NT2/D1 (cell line): ENCODE results near the gene POLR2J.

Experiments
- DNase-seq: peaks from one replicate; pipeline ENCODE4 v3.0.0-alpha.2; 2011; ENCODE audit warnings: low read depth, low spot score
- H3K27me3 ChIP-seq: 2 replicates; pipeline ENCODE4 v1.6.0; 2011; ENCODE audit warnings: mild to moderate bottlenecking; ENCODE audit not compliant: insufficient read length, insufficient read depth
- H3K36me3 ChIP-seq: 2 replicates; pipeline ENCODE4 v1.6.1; 2011; ENCODE audit warnings: mild to moderate bottlenecking, low read length, mixed read lengths; ENCODE audit not compliant: insufficient read depth, insufficient read length
- H3K4me1 ChIP-seq: 2 replicates; pipeline ENCODE4 v1.5.1; 2011; ENCODE audit not compliant: insufficient read depth, insufficient read length
- H3K4me3 ChIP-seq: 2 replicates; pipeline ENCODE4 v1.5.1; 2011; ENCODE audit warnings: low read depth; ENCODE audit not compliant: insufficient read length
- H3K9ac ChIP-seq: 2 replicates; pipeline ENCODE4 v1.6.0; 2011; ENCODE audit warnings: low read depth; ENCODE audit not compliant: insufficient read length
- H3K9me3 ChIP-seq: 2 replicates; pipeline ENCODE4 v1.5.1; 2011; ENCODE audit warnings: mild to moderate bottlenecking, low read length; ENCODE audit not compliant: insufficient read depth
- SUZ12 ChIP-seq: IDR thresholded peaks from 2 replicates; pipeline ENCODE4 v1.6.1; 2011; ENCODE audit not compliant: insufficient read length, insufficient read depth; ENCODE audit errors: extremely low read depth
- YY1 ChIP-seq: IDR thresholded peaks from 2 replicates; pipeline ENCODE4 v1.6.1; 2011; ENCODE audit not compliant: insufficient read length, insufficient read depth
- ZNF274 ChIP-seq: IDR thresholded peaks from 2 replicates; pipeline ENCODE4 v1.6.1; 2011; ENCODE audit warnings: mild to moderate bottlenecking, low read depth, low read length

Gene POLR2J

DNA sequence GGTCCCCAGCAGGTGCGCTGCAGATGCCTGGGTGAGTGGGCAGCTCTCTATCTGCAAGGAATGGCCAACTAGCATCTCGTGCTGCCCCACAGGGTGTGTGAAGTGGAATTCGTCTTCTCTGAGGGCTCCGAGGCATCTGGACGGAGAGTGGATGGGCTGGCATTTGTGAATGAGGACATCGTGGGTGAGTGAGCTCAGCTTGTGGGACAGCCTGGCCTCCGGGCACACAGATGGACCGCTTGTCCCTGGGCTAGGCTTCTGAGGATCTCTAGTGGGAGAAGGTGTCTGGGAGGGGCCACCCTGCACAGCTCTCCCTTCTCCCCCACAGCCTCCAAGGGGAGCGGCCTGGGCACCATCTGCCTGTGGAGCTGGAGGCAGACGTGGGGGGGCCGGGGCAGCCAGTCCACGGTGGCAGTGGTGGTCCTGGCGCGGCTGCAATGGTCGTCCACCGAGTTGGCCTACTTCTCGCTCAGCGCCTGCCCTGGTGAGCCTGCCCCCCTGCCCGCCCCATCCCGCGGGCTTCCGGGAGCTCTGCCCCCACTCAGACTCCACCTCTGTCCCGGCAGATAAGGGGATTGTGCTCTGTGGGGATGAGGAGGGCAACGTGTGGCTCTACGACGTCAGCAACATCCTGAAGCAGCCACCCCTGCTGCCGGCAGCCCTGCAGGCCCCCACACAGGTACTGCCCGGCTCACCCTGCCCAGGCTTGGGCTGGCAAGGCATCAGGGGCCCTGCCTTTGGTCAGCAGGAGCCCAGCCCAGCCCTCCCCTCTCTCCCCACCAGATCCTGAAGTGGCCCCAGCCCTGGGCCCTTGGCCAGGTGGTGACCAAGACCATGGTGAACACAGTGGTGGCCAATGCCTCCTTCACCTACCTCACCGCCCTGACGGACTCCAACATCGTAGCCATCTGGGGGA lies 6.3 kb downstream of the POLR2J start:
- Histone ChIP-seq H3K36me3 (peaks cover 48% of the 10 kb centered on the region), H3K9me3 (no peaks in the 10 kb centered on the region)
- DNase-seq: no peak

DNA sequence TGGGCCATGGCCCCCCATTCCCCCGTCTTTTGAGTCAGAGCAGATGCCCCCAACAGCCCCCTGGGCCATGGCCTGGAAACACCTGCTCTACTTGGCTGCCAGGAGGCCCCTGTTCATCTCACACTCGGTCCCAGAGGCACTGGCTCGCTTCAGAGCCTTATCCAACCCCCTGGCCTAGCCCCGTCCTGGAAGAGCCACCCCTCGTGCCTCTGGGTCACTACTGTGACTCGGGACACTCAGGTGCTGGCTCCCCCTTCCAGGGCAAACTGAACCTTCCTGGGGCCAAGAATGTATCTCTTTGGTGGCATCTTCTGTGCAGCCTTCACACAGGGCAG lies 7.0 kb downstream of the POLR2J start:
- Histone ChIP-seq H3K9me3 (no peaks in the 10 kb centered on the region), H3K27me3 (no peaks in the 10 kb centered on the region), H3K4me1 (peaks cover 2% of the 10 kb centered on the region), H3K4me3 (no peak overlapping the region), H3K9ac (no peak overlapping the region), H3K36me3 (peaks cover 54% of the 10 kb centered on the region)
- TF ChIP-seq ZNF274 (no peak), SUZ12 (no peak), YY1 (no peak)
- DNase-seq: no peak

More for the DNA sequence above, 6.3 kb downstream of the POLR2J start:
- Histone ChIP-seq H3K4me3 (no peak overlapping the region), H3K4me1 (peaks cover 2% of the 10 kb centered on the region), H3K27me3 (no peaks in the 10 kb centered on the region), H3K9ac (no peak overlapping the region)
- TF ChIP-seq ZNF274: no peak
- TF ChIP-seq SUZ12: no peak
- TF ChIP-seq YY1: no peak

- DNase-seq: no peak
- peaks cover 2% of the 10 kb centered on the region for H3K4me1 ChIP-seq
- no peak overlapping the region for H3K9ac ChIP-seq
- no peaks in the 10 kb centered on the region for H3K9me3 ChIP-seq
- H3K27me3 ChIP-seq: no peaks in the 10 kb centered on the region
- H3K4me3 ChIP-seq: no peak overlapping the region
- H3K36me3 ChIP-seq: peaks cover 58% of the 10 kb centered on the region
- TF ChIP-seq SUZ12: no peak
- no peak for TF ChIP-seq ZNF274
- no peak for TF ChIP-seq YY1
These were observed 8.5 kb downstream of the POLR2J start for GRCh38 chr7:102469972-102470825.

GRCh38 chr7:102469351-102469971 lies 9.3 kb downstream of the POLR2J start:
- Histone ChIP-seq H3K27me3 (no peaks in the 10 kb centered on the region), H3K36me3 (peaks cover 58% of the 10 kb centered on the region), H3K9ac (no peak overlapping the region), H3K9me3 (no peaks in the 10 kb centered on the region), H3K4me1 (peaks cover 2% of the 10 kb centered on the region), H3K4me3 (no peak overlapping the region)
- no peak for TF ChIP-seq ZNF274
- no peak for TF ChIP-seq SUZ12
- no peak for TF ChIP-seq YY1
- no peak for DNase-seq

DNA sequence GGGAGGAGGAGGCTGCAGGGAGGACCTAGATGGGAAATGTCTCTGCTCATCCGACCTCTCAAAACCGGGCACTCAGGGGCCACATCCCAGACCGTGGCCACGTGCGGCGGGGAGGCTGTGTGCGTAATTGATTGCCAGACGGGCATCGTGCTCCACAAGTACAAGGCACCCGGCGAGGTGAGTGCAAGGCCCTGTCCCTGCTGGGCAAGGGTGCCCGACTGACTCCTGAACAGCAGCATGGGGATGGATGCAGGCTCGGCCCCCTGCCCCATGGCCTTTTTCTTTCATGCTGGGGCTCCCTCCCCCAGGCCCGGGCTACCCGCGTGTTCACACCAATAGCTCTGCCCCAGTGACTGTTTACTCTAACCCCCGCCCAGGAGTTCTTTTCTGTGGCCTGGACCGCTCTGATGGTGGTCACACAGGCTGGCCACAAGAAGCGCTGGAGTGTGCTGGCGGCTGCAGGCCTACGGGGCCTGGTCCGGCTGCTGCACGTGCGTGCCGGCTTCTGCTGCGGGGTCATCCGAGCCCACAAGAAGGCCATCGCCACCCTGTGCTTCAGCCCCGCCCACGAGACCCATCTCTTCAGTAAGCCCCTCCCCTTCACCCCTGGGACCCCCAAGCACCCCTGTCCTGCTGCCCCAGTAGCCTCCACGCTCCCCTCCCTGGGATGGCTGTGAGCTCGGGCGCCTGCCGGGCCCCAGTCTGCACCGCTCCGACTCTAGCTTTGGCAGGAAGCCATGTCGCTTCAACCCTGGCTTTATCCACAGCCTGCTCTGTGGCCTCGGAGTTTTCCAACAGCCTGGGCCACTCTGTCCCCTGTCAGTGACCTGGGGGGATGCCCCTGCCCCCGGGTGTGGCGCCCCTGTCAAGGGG lies 10.0 kb downstream of the POLR2J start:
- Histone ChIP-seq H3K9ac (peak overlapping the region; percentile 32), H3K4me3 (no peak overlapping the region), H3K27me3 (no peaks in the 10 kb centered on the region), H3K4me1 (peaks cover 2% of the 10 kb centered on the region), H3K9me3 (no peaks in the 10 kb centered on the region), H3K36me3 (peaks cover 55% of the 10 kb centered on the region)
- no peak for TF ChIP-seq YY1
- DNase-seq: no peak

DNA sequence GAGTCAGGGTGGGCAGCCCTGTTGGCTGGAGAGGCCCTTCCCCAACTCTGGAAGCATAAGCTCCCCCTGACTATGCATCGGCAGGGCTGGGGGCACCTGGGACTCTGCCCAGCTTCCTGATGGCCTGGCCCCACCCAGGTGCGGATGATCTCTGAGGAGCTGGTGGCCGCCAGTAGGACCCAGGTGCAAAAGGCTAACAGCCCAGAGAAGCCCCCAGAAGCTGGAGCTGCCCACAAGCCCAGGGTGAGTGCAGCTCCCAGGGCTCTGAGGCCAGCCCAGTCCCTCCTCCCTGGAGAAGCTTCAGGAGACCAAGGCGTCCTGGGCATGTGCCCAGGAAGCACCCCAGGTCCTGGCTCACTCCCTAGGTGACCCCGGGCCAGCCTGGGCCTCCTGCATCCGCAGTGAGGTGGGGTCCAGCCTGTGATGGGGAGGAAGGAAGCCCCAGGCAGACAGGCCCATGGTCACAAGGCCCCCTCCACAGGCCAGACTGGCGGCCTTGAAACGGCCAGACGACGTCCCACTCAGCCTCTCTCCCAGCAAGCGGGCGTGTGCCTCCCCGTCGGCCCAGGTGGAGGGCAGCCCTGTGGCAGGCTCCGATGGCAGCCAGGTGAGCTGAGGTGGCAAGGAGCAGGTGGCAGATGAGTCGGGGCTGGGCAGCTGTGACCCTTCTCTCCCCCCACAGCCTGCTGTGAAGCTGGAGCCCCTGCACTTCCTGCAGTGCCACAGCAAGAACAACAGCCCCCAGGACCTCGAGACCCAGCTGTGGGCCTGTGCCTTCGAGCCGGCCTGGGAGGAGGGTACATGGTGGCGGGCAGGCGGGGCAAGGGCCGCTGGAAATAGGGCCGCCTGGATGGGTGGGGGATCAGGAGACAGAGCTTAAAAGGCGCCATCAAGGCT lies 10.9 kb downstream of the POLR2J start:
- TF ChIP-seq ZNF274: no peak
- no peak for TF ChIP-seq SUZ12
- no peak for TF ChIP-seq YY1
- DNase-seq: no peak
- peaks cover 48% of the 10 kb centered on the region for H3K36me3 ChIP-seq

More for the DNA sequence above, 10.9 kb downstream of the POLR2J start:
- H3K4me1 ChIP-seq: peaks cover 2% of the 10 kb centered on the region
- peak overlapping the region; percentile 32 for H3K9ac ChIP-seq
- no peak overlapping the region for H3K4me3 ChIP-seq
- H3K9me3 ChIP-seq: no peaks in the 10 kb centered on the region
- no peaks in the 10 kb centered on the region for H3K27me3 ChIP-seq
